DND-41 (cell line): ENCODE results near the gene RGS7.
A peak's percentile ranks its signal among the peaks of the same experiment; 100 is the strongest.

Experiments
- ATAC-seq: fragments of 200-7000 bp; cut with Tn5 transposase; 3 replicates; pipeline ENCODE4 v1.9.1; 2021; ENCODE audit warnings: low read depth; ENCODE audit not compliant: insufficient read depth
- DNase-seq: peaks from one replicate; pipeline ENCODE4 v3.0.0-alpha.2; 2020
- H2AFZ ChIP-seq: 2 replicates; pipeline ENCODE4 v1.6.0; 2012; ENCODE audit warnings: low read depth, low read length
- H3K27ac ChIP-seq: 2 replicates; pipeline ENCODE4 v1.5.1; 2012; ENCODE audit warnings: low read length, inconsistent platforms
- H3K27me3 ChIP-seq: fragments of 200-600 bp; sonication (generic); 2 replicates; pipeline ENCODE4 v1.6.0; 2012; ENCODE audit warnings: low read length, mild to moderate bottlenecking, inconsistent platforms; ENCODE audit not compliant: insufficient read depth, poor library complexity
- H3K36me3 ChIP-seq: 2 replicates; pipeline ENCODE4 v1.5.1; 2012; ENCODE audit warnings: low read length, inconsistent platforms; ENCODE audit not compliant: insufficient read depth
- H3K4me1 ChIP-seq: 2 replicates; pipeline ENCODE4 v1.5.1; 2012; ENCODE audit warnings: mild to moderate bottlenecking, low read length; ENCODE audit not compliant: insufficient read depth
- H3K4me2 ChIP-seq: 2 replicates; pipeline ENCODE4 v1.6.0; 2012; ENCODE audit warnings: mild to moderate bottlenecking, moderate library complexity, low read length, inconsistent platforms; ENCODE audit not compliant: insufficient read depth
- H3K4me3 ChIP-seq, 2 experiments: fragments of 200-600 bp in 1 of 2; shearing (Covaris generic) in 1 of 2; 2 replicates each; pipeline ENCODE4 v1.5.1; 2012 to 2016; ENCODE audit warnings: inconsistent platforms in 2 of 2, low read length in 2 of 2, mild to moderate bottlenecking in 2 of 2, low read depth in 1 of 2, moderate library complexity in 1 of 2
- H3K79me2 ChIP-seq: 2 replicates; pipeline ENCODE4 v1.6.0; 2012; ENCODE audit warnings: low read length, inconsistent platforms; ENCODE audit not compliant: insufficient read depth
- H3K9ac ChIP-seq: 2 replicates; pipeline ENCODE4 v1.6.0; 2012; ENCODE audit warnings: low read depth, mild to moderate bottlenecking, inconsistent platforms, low read length, moderate library complexity
- H3K9me3 ChIP-seq: 2 replicates; pipeline ENCODE4 v1.5.1; 2012; ENCODE audit warnings: low read length, moderate library complexity, mild to moderate bottlenecking, inconsistent platforms; ENCODE audit not compliant: insufficient read depth, severe bottlenecking
- H4K20me1 ChIP-seq: 2 replicates; pipeline ENCODE4 v1.6.0; 2012; ENCODE audit warnings: low read length; ENCODE audit not compliant: insufficient read depth
- EZH2 ChIP-seq: IDR thresholded peaks from 3 replicates; pipeline ENCODE4 v1.6.1; 2012; ENCODE audit warnings: borderline replicate concordance, low read depth, mild to moderate bottlenecking, moderate library complexity, low read length, inconsistent platforms; ENCODE audit not compliant: severe bottlenecking
- TF ChIP-seq, protein P1 (sequence below): IDR thresholded peaks from 2 replicates; pipeline ENCODE4 v1.5.1; 2012; ENCODE audit warnings: borderline replicate concordance, low read length, moderate library complexity, mild to moderate bottlenecking; ENCODE audit not compliant: poor library complexity, severe bottlenecking; ENCODE audit errors: extremely low read depth

RGS7 gene

DNA sequence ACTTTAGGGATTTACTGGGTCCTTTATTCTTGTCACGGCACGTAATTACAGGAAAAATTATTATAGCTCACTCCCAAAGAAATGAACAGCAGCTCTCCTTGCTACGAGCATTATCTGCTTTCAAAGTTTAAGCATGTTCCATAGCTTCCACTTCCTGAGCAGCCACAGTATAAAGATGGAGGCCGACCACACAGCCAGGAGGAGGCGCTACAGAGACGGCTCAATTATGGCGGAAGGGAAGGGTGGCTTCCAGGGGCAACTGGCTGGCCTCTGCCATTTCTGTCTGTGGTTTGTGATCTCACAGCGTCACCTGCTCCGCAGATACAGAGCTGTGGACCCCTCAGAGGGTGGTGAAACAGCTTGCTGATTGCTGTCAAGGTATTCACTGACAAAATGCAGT is 532.8 kb downstream of the RGS7 start:
- no peak for ATAC-seq
- H3K4me1 ChIP-seq, result no peaks in the 10 kb centered on the region
- no peak overlapping the region for H3K4me3 ChIP-seq
- no peaks in the 10 kb centered on the region for H3K9me3 ChIP-seq
- no peaks in the 10 kb centered on the region for H4K20me1 ChIP-seq
- H3K27me3 ChIP-seq, result no peaks in the 10 kb centered on the region
- TF ChIP-seq, protein P1, sequence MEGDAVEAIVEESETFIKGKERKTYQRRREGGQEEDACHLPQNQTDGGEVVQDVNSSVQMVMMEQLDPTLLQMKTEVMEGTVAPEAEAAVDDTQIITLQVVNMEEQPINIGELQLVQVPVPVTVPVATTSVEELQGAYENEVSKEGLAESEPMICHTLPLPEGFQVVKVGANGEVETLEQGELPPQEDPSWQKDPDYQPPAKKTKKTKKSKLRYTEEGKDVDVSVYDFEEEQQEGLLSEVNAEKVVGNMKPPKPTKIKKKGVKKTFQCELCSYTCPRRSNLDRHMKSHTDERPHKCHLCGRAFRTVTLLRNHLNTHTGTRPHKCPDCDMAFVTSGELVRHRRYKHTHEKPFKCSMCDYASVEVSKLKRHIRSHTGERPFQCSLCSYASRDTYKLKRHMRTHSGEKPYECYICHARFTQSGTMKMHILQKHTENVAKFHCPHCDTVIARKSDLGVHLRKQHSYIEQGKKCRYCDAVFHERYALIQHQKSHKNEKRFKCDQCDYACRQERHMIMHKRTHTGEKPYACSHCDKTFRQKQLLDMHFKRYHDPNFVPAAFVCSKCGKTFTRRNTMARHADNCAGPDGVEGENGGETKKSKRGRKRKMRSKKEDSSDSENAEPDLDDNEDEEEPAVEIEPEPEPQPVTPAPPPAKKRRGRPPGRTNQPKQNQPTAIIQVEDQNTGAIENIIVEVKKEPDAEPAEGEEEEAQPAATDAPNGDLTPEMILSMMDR, result peak; percentile 17
- no peak for TF ChIP-seq EZH2
- no peak overlapping the region for H2AFZ ChIP-seq
- H3K27ac ChIP-seq, result no peak overlapping the region
- no peak overlapping the region for H3K4me2 ChIP-seq
- H3K36me3 ChIP-seq, result no peaks in the 10 kb centered on the region
- DNase-seq, result no peak
- H3K79me2 ChIP-seq, result no peaks in the 10 kb centered on the region
- H3K9ac ChIP-seq, result no peak overlapping the region

DNA sequence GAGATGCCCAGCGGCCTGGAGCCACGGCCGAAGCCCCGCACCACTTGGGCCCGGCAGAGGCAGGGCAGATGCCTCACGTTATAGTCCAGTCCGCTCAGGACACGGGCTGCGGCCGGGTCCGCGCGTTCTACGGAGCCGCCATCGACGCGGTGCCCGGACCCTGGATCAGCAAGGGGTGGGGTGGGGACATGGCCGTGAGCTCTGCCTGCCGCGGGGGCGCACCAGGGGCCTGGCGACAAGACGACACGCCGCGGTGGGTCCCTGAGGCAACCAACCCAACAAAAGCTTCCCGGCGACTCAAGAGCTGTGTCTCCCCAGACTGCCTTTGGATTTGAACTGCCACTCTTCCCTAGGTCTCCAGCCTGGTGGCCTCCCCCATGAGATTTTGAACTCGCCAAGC is 533.6 kb downstream of the RGS7 start:
- Histone ChIP-seq H4K20me1 (no peaks in the 10 kb centered on the region), H3K27me3 (no peaks in the 10 kb centered on the region), H3K27ac (no peak overlapping the region), H3K9ac (no peak overlapping the region), H3K4me3 (no peak overlapping the region), H3K4me1 (no peaks in the 10 kb centered on the region), H3K36me3 (no peaks in the 10 kb centered on the region), H3K4me2 (no peak overlapping the region), H3K9me3 (no peaks in the 10 kb centered on the region), H2AFZ (no peak overlapping the region), H3K79me2 (no peaks in the 10 kb centered on the region)
- ATAC-seq (no peak), DNase-seq (no peak)
- TF ChIP-seq EZH2, result no peak
- TF ChIP-seq, protein P1, result no peak

DNA sequence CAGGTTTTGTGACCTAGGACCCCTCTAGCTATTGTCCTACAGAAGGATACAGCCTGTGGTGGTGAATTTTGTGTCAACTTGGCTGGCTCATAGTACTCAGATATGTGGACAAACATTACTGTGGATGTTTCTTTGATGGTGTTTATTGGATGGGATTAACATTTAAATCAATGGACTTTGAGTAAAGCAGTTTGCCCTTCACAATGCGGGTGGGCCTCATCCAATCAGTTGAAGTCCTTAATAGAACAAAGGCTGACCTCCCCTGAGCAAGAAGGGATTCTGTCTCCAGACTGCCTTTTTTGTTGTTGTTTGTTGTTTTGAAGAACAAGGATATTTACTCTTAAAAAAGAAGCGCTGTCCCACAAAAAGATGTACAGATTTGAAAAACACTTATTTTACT is 535.1 kb downstream of the RGS7 start:
- TF ChIP-seq, protein P1, result no peak
- no peak for TF ChIP-seq EZH2
- no peaks in the 10 kb centered on the region for H3K9me3 ChIP-seq
- ATAC-seq (no peak), DNase-seq (no peak)
- H4K20me1 ChIP-seq, result no peaks in the 10 kb centered on the region
- H3K4me3 ChIP-seq, result no peak overlapping the region
- H3K27ac ChIP-seq, result no peak overlapping the region
- H3K27me3 ChIP-seq, result no peaks in the 10 kb centered on the region
- H3K36me3 ChIP-seq, result no peaks in the 10 kb centered on the region
- no peak overlapping the region for H3K4me2 ChIP-seq
- no peak overlapping the region for H3K9ac ChIP-seq
- H3K4me1 ChIP-seq, result no peaks in the 10 kb centered on the region
- H3K79me2 ChIP-seq, result no peaks in the 10 kb centered on the region
- H2AFZ ChIP-seq, result no peak overlapping the region

DNA sequence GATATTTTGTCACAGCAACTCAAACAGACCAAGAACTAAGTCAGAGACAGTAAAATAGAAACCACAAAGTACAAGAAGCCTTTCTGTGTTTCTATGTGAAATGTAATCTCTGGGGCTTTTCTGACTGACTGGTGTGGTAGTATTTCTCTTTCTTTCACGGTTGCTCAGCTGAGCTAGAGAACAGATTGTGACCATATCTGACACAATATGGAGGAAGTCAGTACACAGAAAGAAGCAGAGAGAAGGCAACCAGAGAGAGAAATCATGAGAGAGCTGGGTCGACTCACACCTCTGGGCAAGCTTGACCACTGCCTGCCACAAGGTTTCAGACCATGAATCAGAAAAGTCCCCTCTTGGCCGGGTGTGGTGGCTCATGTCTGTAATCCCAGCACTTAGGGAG is 536.2 kb downstream of the RGS7 start:
- no peak overlapping the region for H3K4me2 ChIP-seq
- H3K27ac ChIP-seq, result no peak overlapping the region
- no peaks in the 10 kb centered on the region for H3K9me3 ChIP-seq
- TF ChIP-seq EZH2, result no peak
- TF ChIP-seq, protein P1, result no peak
- H3K4me3 ChIP-seq, result no peak overlapping the region
- ATAC-seq (no peak), DNase-seq (no peak)
- no peaks in the 10 kb centered on the region for H3K4me1 ChIP-seq
- no peak overlapping the region for H3K9ac ChIP-seq
- H3K36me3 ChIP-seq, result no peaks in the 10 kb centered on the region
- no peak overlapping the region for H2AFZ ChIP-seq
- H3K27me3 ChIP-seq, result no peaks in the 10 kb centered on the region
- H3K79me2 ChIP-seq, result no peaks in the 10 kb centered on the region
- no peaks in the 10 kb centered on the region for H4K20me1 ChIP-seq
